ENCODE data around the gene PTGS1.
"Not testable (repeated sequence)": the region's sequence is repeated elsewhere in the genome, so short reads cannot be mapped to it uniquely, and the experiment has no call there.

The PTGS1 gene
- total RNA-seq, result 0.46 to 10.7 reads per million in 2 donors

GRCh38 chr9:122370869-122371755 is at the start of gene PTGS1:
Gene PTGS1 (plus strand): TSS chr9:122371024. CDS start chr9:122371085, 61 bp downstream.
- no peak for DNase-seq

DNA sequence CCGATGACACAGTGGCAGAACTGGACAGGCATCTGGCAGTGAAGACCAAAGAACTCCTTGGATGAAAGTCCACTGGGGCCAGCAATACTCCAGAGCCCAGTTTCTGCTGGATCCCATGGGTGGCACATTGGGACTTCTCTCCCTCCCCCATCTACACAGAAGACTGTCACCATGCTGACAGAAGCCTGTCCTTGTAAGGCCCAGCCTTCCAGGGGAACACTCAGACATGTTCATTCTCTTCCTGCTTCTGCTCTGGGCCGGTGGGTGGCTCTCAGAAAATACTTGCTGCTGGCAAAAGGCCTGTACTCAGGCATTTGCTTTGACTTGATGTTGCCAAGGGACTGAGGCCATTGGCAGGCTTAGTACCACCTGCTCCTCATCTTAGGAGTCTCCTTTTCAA is 48.3 kb upstream of the PTGS1 start:
- no peak for DNase-seq

DNA sequence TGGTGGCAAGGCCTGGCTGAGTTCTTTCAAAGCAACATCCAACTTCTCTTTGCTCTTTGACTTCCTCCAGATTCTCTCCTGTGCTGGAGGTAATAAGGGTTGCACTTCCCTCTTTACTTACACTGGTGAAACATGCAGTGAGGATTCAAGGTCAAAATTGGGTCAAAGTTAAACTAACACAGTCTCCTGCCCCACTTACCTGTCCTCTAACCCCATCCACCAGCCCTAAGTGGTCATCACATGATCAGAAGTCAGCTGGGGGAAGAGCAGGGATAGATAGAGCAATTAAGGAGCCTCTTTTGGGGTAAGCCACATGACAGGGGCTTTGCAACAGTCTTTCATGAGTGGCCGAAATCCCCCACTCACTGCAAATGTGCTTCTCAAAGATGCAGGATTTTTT is 46.2 kb upstream of the PTGS1 start:
- DNase-seq, result not testable (repeated sequence)

GRCh38 chr9:122325124-122325523 is 45.7 kb upstream of the PTGS1 start:
- no peak for DNase-seq

DNA sequence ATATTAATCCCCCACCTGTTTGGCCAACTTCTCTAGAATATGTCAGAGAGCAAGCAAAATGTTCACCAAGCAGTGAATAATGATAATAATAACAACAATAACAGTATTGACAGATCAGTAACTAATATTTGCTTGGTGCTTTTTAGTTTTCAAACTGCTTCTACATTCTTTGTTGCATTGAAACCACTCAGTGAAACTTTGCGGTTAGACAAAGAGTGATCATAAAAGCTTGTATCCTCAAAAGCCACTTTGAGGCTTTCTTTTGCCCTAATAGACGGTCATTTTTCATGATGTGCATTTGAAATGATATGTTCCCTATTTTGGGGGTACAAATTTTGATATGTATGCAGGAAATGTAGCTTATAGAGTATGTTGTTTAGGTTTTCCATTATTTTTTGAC is 43.6 kb upstream of the PTGS1 start:
- DNase-seq, result no peak

DNA sequence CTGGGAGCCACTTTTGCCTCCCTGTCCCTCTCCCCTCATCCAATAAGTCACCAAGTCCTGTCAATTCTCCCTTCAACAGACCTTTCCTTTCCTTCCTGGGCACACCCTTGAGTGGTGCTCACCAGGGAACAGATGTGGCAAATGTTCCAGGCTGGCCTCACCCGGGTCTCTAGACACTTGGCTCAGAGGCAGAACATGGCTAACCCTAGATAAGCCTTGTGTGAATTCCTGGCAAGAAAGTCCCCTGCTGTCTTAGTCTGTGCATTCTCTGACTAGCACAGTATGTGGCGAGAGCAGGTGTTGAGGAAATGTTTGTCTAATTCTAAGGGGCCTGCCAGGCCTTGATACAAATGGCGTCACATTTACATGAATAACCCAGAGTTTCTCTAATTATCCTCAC is 41.2 kb upstream of the PTGS1 start:
- no peak for DNase-seq

DNA sequence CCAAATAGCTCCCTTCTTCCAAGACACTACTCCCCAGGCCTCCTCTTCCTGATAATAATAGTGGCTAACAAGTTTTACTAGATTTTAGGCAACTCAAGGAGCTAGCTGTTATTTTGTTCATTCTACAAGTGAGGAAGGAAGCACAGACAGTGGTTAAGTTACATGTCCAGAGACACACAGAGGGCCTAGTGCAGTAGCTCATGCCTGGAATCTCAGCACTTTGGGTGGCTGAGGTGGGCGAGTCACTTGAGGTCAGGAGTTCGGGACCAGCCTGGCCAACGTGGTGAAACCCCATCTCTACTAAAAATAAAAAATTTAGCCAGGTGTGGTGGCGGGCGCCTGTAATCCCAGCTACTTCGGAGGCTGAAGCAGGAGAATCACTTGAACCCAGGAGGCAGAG is 40.4 kb upstream of the PTGS1 start:
- DNase-seq, result not testable (repeated sequence)

GRCh38 chr9:122331523-122331927 is 39.3 kb upstream of the PTGS1 start:
- no peak for DNase-seq

DNA sequence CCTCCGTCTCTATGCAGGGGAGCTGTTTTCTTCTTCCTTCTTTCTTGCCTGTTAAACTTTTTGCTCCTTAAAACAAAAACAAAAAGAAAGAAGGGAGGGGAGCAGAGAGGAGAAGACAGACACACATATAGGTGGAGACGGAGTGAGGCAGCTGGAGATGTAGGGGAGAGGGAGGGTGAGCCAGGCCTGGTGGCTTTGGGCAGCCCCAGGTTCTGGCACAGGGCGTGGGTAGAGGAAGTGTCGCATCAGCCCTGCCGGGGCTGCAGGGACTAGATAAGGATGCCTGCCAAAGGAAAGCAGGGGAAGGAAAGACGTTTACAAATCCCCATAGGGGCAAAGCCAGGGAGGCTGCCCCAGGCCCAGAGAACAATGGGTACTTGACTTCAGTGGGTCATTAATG is 38.7 kb upstream of the PTGS1 start:
- no peak for DNase-seq

DNA sequence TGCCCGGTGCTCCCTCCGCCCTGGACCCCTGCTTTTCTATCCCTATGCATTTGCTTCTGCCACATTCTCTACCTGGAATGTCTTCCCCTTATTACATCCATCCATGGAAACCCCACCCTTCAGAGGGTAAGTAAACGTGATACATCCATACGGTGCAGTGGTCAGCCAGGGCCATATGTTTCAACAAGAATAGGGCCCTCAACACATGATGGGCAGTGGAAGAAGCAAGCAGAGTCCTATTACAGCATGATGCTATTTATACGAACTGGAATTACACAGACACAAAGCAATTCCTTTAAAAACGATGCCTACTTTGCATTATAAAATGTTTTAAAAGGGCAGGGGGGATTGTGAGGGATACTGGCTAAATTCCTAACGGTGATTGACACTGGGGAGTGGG is 38.2 kb upstream of the PTGS1 start:
- DNase-seq, result no peak

DNA sequence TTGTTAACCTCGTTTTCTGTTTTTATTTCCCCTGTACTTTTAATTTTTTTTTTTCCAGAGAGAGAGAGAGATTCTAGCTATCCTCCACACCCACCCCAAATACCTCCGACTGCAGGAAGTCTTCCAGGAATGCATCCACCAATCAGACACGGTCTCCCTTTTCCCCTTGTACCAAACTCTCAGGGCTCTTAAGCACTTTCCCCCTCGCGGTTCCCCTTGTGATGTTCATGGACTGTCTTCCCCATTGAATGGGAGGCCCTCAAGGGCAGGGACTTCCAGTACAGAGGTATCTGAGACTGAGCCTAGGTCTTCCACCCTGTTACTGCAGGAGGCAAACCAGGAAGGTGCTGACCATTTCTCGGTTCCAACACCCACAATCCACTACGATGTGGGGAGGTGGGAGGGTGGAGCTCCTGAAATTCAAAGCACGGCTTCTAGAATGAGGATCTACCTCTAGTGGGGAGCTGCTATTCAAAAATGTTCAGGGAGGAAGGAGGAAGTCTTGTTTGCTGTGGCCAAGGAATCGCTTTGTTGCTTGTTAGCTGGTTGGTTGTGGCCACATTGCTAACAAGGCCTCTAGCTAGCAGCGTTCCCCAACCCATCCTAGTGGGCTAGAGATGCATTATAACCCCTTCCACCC is 37.5 kb upstream of the PTGS1 start:
- DNase-seq, result no peak

- DNase-seq, result no peak
Observed at GRCh38 chr9:122334916-122335315, 35.9 kb upstream of the PTGS1 start.

DNA sequence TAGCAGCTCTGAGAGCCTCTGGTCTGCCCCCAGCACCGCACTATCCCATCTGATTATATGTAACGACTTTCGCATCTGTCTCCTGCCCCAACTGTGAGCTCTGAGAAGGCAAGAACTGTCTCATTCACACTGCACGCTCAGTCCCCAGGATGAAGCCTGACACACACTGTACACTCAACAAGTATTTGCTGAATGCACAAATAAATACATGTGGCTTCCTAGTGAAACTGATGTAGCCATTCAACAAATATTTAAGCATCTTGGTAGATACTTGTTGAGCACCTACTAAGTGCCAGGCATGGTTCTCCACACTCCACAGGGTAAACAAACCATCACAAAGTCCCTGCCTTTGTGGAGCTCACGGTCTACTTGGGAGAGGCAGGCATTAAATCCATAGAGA is 34.6 kb upstream of the PTGS1 start:
- DNase-seq, result no peak

DNA sequence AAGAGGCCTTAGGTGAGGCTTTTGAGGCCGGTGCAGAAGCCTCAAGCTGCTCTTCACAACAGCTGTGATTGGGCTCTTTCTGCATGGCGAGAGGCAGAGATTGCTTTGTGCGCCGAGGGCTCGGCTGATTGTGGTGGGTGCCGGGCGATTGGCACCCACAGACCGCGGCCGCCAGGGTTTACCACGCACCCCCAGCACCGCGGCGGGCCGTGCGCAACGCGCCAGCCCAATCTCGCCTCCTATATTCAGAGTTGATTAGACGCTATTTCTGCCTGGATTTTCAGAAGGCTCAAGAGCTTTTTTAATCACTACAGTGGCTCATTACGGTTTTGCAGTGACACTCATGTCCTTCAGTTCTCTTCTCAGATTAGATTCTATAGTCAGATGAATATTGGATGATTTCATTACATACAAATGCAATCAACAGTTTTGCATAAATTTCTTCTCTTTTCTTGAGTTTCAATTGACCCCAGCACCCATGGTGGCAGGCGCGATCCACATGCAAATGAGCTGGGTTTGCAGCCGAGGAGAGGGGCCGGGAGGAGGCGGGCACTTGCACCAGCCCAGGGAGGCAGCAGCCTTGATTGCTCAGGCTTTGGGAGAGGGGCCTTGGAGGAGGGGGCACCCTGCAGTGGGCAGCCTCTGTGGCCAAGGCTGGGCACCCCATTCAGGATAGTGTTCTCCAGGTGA is 33.8 kb upstream of the PTGS1 start:
- no peak for DNase-seq

DNA sequence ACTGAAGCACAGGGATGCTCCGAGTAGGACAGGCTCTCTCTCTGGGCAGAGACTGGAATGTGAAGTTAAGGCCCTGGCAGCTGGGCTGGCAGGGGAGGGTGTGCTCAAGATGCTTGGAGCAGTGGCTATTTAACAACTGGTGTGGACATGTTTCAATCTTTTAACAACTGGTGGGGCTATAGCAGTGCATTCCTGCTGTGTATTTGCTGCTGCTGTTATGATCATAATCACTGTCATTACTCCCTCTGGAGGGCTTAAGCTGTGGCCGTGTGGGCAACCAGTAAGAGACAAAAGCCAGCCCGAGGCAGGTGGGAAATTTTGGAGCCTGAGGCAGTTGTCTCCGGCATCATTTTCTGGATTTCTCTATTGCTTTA is 33.3 kb upstream of the PTGS1 start:
- DNase-seq, result no peak

DNA sequence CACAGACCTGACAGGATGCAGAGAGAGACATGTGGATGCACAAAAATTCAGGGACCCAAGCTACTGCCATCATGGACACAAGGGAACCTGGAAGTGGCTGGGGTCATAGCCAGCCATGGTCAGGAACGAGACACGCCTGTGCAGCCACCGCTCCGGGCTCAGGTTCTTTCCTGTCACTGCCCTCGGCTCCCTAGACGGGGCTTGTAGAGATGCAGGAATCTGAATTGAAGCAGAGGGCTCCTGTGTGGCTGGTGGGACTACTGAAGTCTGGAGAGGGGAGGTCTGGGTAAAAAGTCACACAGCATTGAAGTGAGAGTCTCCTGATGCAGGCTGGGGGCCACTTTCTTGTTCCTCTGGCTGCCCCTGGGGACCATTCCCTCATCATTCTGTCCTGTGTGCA is 32.3 kb upstream of the PTGS1 start:
- DNase-seq, result no peak

DNA sequence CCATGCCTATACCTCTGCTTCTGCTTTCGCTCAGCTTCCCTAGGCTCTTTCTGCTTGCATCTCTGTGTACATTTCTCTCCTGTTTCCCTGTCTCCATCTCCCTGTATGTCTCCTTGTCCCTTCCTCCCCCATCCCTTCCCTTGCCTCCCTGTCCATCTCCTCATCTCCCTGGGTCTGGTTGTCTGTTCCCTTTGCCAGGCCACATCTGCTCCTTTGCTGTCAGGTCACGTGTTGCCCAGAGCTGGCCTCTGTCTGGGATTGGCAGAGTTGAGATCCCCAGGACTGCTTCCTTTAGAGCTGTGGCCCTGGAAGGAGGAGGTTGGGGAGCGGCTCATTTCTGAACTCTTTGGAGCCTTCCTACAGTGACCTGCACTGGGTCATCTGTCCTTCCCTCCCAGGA is 31.8 kb upstream of the PTGS1 start:
- DNase-seq, result no peak

DNA sequence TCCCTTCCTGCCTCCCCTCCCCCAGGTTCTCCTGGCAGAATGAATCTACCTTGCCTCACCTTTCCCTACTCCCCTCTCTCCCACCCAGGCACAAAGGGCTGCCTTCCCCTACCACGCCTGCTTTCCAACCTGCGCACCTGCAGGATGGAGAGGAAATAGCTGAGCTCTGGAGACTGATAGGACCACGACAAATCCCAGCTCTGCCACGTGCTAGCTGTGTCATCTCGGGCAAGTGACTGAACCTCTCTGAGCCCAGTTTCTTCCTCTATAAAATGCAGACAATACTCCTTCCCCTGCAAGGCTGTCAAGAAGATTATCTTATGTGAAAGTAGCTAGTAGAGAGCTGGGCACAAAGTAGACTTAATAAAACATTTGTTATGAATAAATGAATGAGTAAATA is 31.2 kb upstream of the PTGS1 start:
- DNase-seq, result no peak

DNA sequence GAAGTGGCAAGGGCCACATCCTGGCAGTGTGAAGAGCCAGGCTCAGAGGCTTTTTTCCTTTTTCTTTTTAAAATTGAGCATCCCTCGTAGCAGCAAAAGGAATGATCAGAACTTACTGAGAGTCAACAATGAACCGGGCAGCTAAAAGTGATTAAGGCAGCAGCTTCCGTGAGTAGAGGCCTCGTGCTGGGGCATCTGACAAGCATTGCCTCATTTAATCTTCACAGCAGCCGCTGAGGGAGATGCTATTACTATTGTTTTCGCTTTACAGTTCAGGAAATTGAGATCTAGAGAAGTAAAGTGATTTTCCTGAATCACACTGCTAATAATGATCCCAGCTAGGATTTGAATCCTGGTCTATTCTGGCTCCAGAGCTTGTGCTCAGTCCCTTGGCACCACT is 30.7 kb upstream of the PTGS1 start:
- DNase-seq, result no peak

- no peak for DNase-seq
Observed at GRCh38 chr9:122342323-122343050, 28.3 kb upstream of the PTGS1 start.

- DNase-seq, result no peak
Observed at GRCh38 chr9:122346478-122347347, 24.1 kb upstream of the PTGS1 start.

Measured in activated gamma-delta T cell (primary cell).